Hepatocyte (in vitro differentiated cells): ENCODE measurements around the gene ZNF521. TPM values are rescaled to one million over a fixed set of nuclear protein-coding genes. Genes with fewer than 3 reads are reported as not detected.
A peak's percentile ranks its signal among the peaks of the same experiment; 100 is the strongest.

Experiments used
- DNase-seq: peaks from one replicate; pipeline ENCODE4 v3.0.0-alpha.2; 2016; ENCODE audit warnings: low spot score
- H2AFZ ChIP-seq: fragments of 200-600 bp; sonication (generic); 2 replicates; pipeline ENCODE4 v1.6.0; 2016; ENCODE audit warnings: antibody characterized with exemption, mild to moderate bottlenecking
- H3K27ac ChIP-seq: fragments of 200-600 bp; sonication (generic); 2 replicates; pipeline ENCODE4 v1.5.1; 2016; ENCODE audit warnings: mild to moderate bottlenecking
- H3K27me3 ChIP-seq: fragments of 200-600 bp; sonication (generic); 2 replicates; pipeline ENCODE4 v1.6.1; 2016
- H3K36me3 ChIP-seq: fragments of 200-600 bp; sonication (generic); replicated peaks from 2 replicates; pipeline ENCODE4 v1.5.1; 2016; ENCODE audit warnings: low read depth; ENCODE audit not compliant: insufficient read depth
- H3K4me1 ChIP-seq: fragments of 200-600 bp; sonication (generic); 2 replicates; pipeline ENCODE4 v1.5.1; 2016; ENCODE audit warnings: mild to moderate bottlenecking, moderate library complexity; ENCODE audit not compliant: insufficient read depth
- H3K4me2 ChIP-seq: fragments of 200-600 bp; sonication (generic); 2 replicates; pipeline ENCODE4 v1.6.0; 2016
- H3K4me3 ChIP-seq: fragments of 200-600 bp; sonication (generic); 2 replicates; pipeline ENCODE4 v1.5.1; 2016; ENCODE audit warnings: mild to moderate bottlenecking
- H3K79me2 ChIP-seq: fragments of 200-600 bp; sonication (generic); 2 replicates; pipeline ENCODE4 v1.6.0; 2017; ENCODE audit warnings: mild to moderate bottlenecking
- H3K9me2 ChIP-seq: fragments of 200-600 bp; sonication (generic); replicated peaks from 2 replicates; pipeline ENCODE4 v1.6.0; 2017; ENCODE audit warnings: mild to moderate bottlenecking; ENCODE audit not compliant: insufficient read depth
- H3K9me3 ChIP-seq: fragments of 200-600 bp; sonication (generic); 2 replicates; pipeline ENCODE4 v1.5.1; 2016; ENCODE audit warnings: low read depth, mild to moderate bottlenecking
- H4K20me1 ChIP-seq: fragments of 200-600 bp; sonication (generic); 2 replicates; pipeline ENCODE4 v1.6.0; 2016; ENCODE audit warnings: mild to moderate bottlenecking; ENCODE audit not compliant: insufficient read depth, poor library complexity, severe bottlenecking
- EZH2 ChIP-seq: fragments of 200-600 bp; sonication (generic); IDR thresholded peaks from 2 replicates; pipeline ENCODE4 v1.6.1; 2016; ENCODE audit warnings: antibody characterized with exemption, mild to moderate bottlenecking, borderline replicate concordance
- EZH2phosphoT487 ChIP-seq: fragments of 200-600 bp; sonication (generic); IDR thresholded peaks from one replicate; pipeline ENCODE4 v1.6.1; 2018; ENCODE audit warnings: antibody characterized with exemption, mild to moderate bottlenecking, low read depth, moderate library complexity; ENCODE audit not compliant: unreplicated experiment, severe bottlenecking
- WGBS: methylation state at CpG from one replicate; pipeline ENCODE4 v1.1.6; 2016; ENCODE audit warnings: low lambda C conversion rate; ENCODE audit errors: missing lambda C conversion rate; 5-methylcytosine and 5-hydroxymethylcytosine counted together
- polyA plus RNA-seq: library from polyadenylated mRNA; unstranded; fragments of >200 nt; fragmentation: Nextera tagmentation; extraction: Ambion mirVana; gene quantifications from 2 replicates; pipeline ENCODE4 v1.2.1, GENCODE V29; 2016
- total RNA-seq: library from RNA; depleted of rRNA; stranded (reverse); fragments of >200 nt; gene quantifications from 2 replicates; pipeline ENCODE4 v1.2.3, GENCODE V29; 2014
- TF ChIP-seq, protein P1 (sequence below): fragments of 200-600 bp; sonication (generic); IDR thresholded peaks from 2 replicates; pipeline ENCODE4 v1.5.1; 2016; ENCODE audit warnings: antibody characterized with exemption, mild to moderate bottlenecking; ENCODE audit not compliant: poor library complexity

The ZNF521 gene
- total and polyA plus RNA-seq, 2 experiments from 2014 or later, result 9.0 to 16.3 TPM

DNA sequence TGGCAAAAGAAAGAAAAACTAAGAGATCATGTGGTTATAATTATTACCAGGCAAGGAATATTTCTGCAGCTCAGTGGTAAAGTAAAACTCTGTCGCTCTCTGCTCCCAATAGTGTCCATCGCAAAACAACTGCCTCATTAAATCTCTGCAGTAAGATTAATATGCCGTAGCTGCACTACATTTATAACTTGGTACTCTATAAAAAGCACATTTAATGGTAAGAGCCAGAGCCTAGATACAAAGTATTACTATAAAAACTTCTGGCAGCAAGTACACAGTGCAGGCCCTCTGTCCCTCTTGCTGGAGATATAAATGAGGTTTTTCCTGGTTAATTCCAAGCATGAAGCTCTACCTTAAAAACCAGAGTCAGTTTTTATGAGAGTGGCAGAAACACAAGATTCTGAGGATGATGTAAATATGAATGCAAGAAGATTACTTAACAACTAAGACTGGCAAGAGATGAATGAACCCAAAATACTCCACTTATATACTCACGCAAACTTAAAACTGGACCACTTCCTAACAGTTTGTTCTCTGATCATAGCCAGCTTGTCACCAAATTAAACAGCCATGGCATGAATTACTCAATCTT, 25.5 kb downstream of the ZNF521 start:
- H3K4me2 ChIP-seq, result peak overlapping the region; percentile 48
- H3K79me2 ChIP-seq, result peaks cover 4% of the 10 kb centered on the region
- no peaks in the 10 kb centered on the region for H3K4me1 ChIP-seq

DNA sequence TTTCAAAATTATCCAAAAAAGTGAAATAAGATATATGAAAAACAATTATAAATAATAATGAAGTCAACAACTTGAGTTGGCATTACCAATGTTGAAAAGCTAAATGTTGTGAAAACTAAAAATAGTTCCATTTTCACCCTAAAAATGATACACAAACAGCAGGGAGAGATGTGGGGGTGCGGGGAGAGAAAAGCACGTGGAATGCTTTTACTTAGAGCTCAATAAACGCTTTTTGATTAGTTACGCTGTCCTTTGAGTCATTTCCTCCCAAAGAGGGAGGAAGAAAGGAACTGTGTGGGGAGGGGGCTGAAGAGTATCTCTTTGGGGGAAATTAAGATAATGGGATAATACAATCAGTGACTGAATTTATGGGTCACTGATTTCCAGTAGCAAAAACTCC, 29.2 kb downstream of the ZNF521 start:
- Histone ChIP-seq H3K9me2 (no peaks in the 10 kb centered on the region), H3K4me3 (no peak overlapping the region), H3K4me2 (no peak overlapping the region), H2AFZ (no peak overlapping the region), H3K9me3 (no peaks in the 10 kb centered on the region), H3K4me1 (no peaks in the 10 kb centered on the region), H4K20me1 (no peaks in the 10 kb centered on the region), H3K27ac (no peak overlapping the region), H3K27me3 (no peaks in the 10 kb centered on the region), H3K79me2 (peaks cover 4% of the 10 kb centered on the region), H3K36me3 (no peaks in the 10 kb centered on the region)
- 83% methylated on average over 4 of the region's 4 CpGs for WGBS
- TF ChIP-seq EZH2phosphoT487, result no peak
- TF ChIP-seq, protein P1, sequence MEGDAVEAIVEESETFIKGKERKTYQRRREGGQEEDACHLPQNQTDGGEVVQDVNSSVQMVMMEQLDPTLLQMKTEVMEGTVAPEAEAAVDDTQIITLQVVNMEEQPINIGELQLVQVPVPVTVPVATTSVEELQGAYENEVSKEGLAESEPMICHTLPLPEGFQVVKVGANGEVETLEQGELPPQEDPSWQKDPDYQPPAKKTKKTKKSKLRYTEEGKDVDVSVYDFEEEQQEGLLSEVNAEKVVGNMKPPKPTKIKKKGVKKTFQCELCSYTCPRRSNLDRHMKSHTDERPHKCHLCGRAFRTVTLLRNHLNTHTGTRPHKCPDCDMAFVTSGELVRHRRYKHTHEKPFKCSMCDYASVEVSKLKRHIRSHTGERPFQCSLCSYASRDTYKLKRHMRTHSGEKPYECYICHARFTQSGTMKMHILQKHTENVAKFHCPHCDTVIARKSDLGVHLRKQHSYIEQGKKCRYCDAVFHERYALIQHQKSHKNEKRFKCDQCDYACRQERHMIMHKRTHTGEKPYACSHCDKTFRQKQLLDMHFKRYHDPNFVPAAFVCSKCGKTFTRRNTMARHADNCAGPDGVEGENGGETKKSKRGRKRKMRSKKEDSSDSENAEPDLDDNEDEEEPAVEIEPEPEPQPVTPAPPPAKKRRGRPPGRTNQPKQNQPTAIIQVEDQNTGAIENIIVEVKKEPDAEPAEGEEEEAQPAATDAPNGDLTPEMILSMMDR, result no peak
- TF ChIP-seq EZH2, result no peak
- DNase-seq, result no peak

More for the DNA sequence above, 25.5 kb downstream of the ZNF521 start:
- Histone ChIP-seq H3K27ac (peak overlapping the region; percentile 38), H3K27me3 (no peaks in the 10 kb centered on the region), H2AFZ (no peak overlapping the region), H4K20me1 (no peaks in the 10 kb centered on the region), H3K36me3 (no peaks in the 10 kb centered on the region), H3K9me3 (no peaks in the 10 kb centered on the region), H3K4me3 (no peak overlapping the region), H3K9me2 (no peaks in the 10 kb centered on the region)
- TF ChIP-seq, protein P1, result no peak
- TF ChIP-seq EZH2phosphoT487 (no peak), EZH2 (no peak)
- WGBS, result 60% methylated on average over 4 of the region's 4 CpGs
- peak; percentile 14 for DNase-seq

DNA sequence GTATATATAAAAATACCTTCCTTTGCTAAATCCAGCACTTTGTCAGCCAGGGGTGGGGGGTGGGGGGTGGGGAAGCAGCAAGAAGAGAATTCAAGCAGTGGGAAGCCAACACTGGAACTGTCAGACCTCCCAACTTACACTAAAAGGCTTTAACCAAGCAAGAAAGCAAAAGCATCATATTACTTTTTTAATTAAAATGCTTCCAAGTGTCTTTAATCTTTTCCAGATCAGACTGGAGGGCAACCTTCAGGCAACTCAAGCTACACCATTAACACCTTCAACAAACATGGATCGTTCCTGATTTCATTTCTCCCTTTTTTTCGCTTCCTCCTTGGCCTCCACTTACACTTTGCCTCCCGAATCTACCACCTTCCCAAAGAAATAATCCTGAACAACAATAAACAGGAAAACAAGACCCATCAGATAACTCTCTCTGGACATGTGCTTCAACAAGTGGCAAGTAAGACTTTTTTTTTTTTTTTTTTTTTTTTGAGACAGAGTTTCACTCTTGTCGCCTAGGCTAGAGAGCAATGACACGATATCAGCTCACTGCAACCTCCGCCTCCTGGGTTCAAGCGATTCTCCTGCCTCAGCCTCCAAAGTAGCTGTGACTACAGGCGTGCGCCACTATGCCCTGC, 35.5 kb downstream of the ZNF521 start:
- H3K9me3 ChIP-seq, result no peaks in the 10 kb centered on the region
- H3K79me2 ChIP-seq, result no peaks in the 10 kb centered on the region
- H3K4me1 ChIP-seq, result no peaks in the 10 kb centered on the region
- no peak overlapping the region for H3K27ac ChIP-seq
- DNase-seq, result no peak
- no peak overlapping the region for H3K4me3 ChIP-seq
- TF ChIP-seq EZH2phosphoT487, result no peak
- TF ChIP-seq EZH2, result no peak
- TF ChIP-seq, protein P1, result no peak
- 87% methylated on average over 9 of the region's 9 CpGs for WGBS
- no peaks in the 10 kb centered on the region for H3K27me3 ChIP-seq
- no peak overlapping the region for H2AFZ ChIP-seq
- H3K36me3 ChIP-seq, result no peaks in the 10 kb centered on the region
- no peak overlapping the region for H3K4me2 ChIP-seq
- no peaks in the 10 kb centered on the region for H3K9me2 ChIP-seq
- H4K20me1 ChIP-seq, result no peaks in the 10 kb centered on the region

DNA sequence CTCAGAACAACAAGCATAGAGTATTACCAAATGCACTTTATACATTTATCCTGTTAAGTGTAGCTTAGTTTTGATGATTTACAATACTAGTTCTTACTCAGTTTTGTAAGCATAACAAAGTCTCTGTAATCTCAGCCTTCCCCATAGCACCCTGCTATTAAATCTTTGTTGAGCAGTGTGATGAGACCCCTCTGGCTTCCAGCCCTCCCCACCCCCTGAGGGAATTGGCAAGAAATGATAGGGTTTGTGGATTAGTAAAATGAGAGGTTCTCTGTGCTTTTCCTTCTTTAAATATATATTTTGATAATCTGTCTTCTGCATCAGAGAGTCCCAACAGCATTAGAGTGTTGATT, 37.2 kb downstream of the ZNF521 start:
- Histone ChIP-seq H3K4me3 (no peak overlapping the region), H3K9me3 (no peaks in the 10 kb centered on the region), H3K36me3 (no peaks in the 10 kb centered on the region), H3K27ac (no peak overlapping the region), H3K4me2 (no peak overlapping the region), H3K27me3 (no peaks in the 10 kb centered on the region), H3K4me1 (no peaks in the 10 kb centered on the region), H3K79me2 (no peaks in the 10 kb centered on the region), H2AFZ (no peak overlapping the region), H3K9me2 (no peaks in the 10 kb centered on the region), H4K20me1 (no peaks in the 10 kb centered on the region)
- no peak for DNase-seq
- TF ChIP-seq, protein P1, result no peak
- no peak for TF ChIP-seq EZH2phosphoT487
